B cell (primary cell): ENCODE measurements around the gene MAN1A1. TPM values are rescaled to one million over a fixed set of nuclear protein-coding genes. Genes with fewer than 3 reads are reported as not detected.

Experiments
- ATAC-seq: fragments of 200-7000 bp; cut with Tn5 transposase; one replicate; pipeline ENCODE4 v1.10.0; 2021; ENCODE audit warnings: low read depth, mild to moderate bottlenecking, moderate number of reproducible peaks, moderate library complexity
- CTCF ChIA-PET: fragments of 350-600 bp; sonication (Branson Sonifier 250); formaldehyde crosslinking; loops from one replicate; lab custom pipeline; 2021; ENCODE audit warnings: antibody characterized with exemption, inconsistent platforms; lab: Charles Lee
- POLR2A ChIA-PET: fragments of 350-600 bp; sonication (Branson Sonifier 250); formaldehyde crosslinking; loops from one replicate; lab custom pipeline; 2021; ENCODE audit warnings: antibody characterized with exemption; lab: Charles Lee
- DNase-seq: peaks from one replicate; pipeline ENCODE4 v3.0.0; 2013
- H2AFZ ChIP-seq: 2 replicates; pipeline ENCODE4 v1.6.1; 2012; ENCODE audit warnings: mild to moderate bottlenecking, low read depth, low read length; ENCODE audit not compliant: insufficient read depth, poor library complexity, severe bottlenecking
- H3K27ac ChIP-seq, 2 donors: 1 replicate in 1 of 2; 2 replicates in 1 of 2; pipeline ENCODE4 v1.5.1; 2012 to 2013; ENCODE audit warnings: low read length in 2 of 2, mild to moderate bottlenecking in 2 of 2, moderate library complexity in 1 of 2
- H3K27me3 ChIP-seq, 4 experiments: fragments of 200-600 bp in 1 of 4; sonication (generic) in 1 of 4; replicated peaks in 1 of 4; 1 replicate in 2 of 4; 2 replicates in 2 of 4; pipeline versions ENCODE4 v1.6.1 to v1.7.0; 2013 to 2016; ENCODE audit warnings: low read length in 3 of 4, mild to moderate bottlenecking in 2 of 4, mixed read lengths in 1 of 4, moderate library complexity in 1 of 4; ENCODE audit not compliant: insufficient read depth in 4 of 4, control insufficient read depth in 3 of 4; ENCODE audit errors: control extremely low read depth in 1 of 4
- H3K36me3 ChIP-seq, 2 experiments: replicated peaks in 1 of 2; 1 replicate in 1 of 2; 2 replicates in 1 of 2; pipeline versions ENCODE4 v1.6.1 to v1.7.1; 2013; ENCODE audit warnings: low read length in 1 of 2; ENCODE audit not compliant: insufficient read depth in 2 of 2, control insufficient read depth in 1 of 2; ENCODE audit errors: control extremely low read depth in 1 of 2, extremely low read depth in 1 of 2
- H3K4me1 ChIP-seq, 2 donors: fragments of 200-600 bp in 1 of 2; sonication (generic) in 1 of 2; 1 replicate in 1 of 2; 2 replicates in 1 of 2; pipeline versions ENCODE4 v1.5.1 to v1.6.1; 2013 to 2017; ENCODE audit warnings: low read length in 2 of 2; ENCODE audit not compliant: control insufficient read depth in 2 of 2, insufficient read depth in 2 of 2
- H3K4me2 ChIP-seq: replicated peaks from 2 replicates; pipeline ENCODE3; 2012; ENCODE audit warnings: mild to moderate bottlenecking, low read depth, low read length; ENCODE audit not compliant: poor library complexity, severe bottlenecking
- H3K4me3 ChIP-seq, 5 experiments: fragments of 200-600 bp in 1 of 5; sonication (generic) in 1 of 5; 1 replicate in 3 of 5; 2 replicates in 2 of 5; pipeline versions ENCODE4 v1.5.1 to v1.7.0; 2011 to 2016; ENCODE audit warnings: low read length in 4 of 5, mild to moderate bottlenecking in 4 of 5, low read depth in 2 of 5, control low read depth in 1 of 5, moderate library complexity in 1 of 5; ENCODE audit not compliant: insufficient read depth in 1 of 5; ENCODE audit errors: control extremely low read depth in 1 of 5, extremely low read depth in 1 of 5
- H3K79me2 ChIP-seq: fragments of 200-600 bp; sonication (generic); one replicate; pipeline ENCODE4 v1.6.0; 2016; ENCODE audit warnings: low read length; ENCODE audit not compliant: control insufficient read depth, insufficient read depth
- H3K9ac ChIP-seq: fragments of 200-600 bp; sonication (generic); 2 replicates; pipeline ENCODE4 v1.6.1; 2017; ENCODE audit warnings: mild to moderate bottlenecking, low read length, moderate library complexity
- H3K9me3 ChIP-seq, 3 donors: one replicate each; pipeline versions ENCODE4 v1.6.1 to v1.7.1; 2013; ENCODE audit warnings: low read length in 2 of 3; ENCODE audit not compliant: control insufficient read depth in 2 of 3, insufficient read depth in 1 of 3; ENCODE audit errors: control extremely low read depth in 1 of 3
- H4K20me1 ChIP-seq: 2 replicates; pipeline ENCODE4 v1.6.0; 2012; ENCODE audit warnings: mild to moderate bottlenecking, low read length; ENCODE audit not compliant: insufficient read depth, control insufficient read depth, poor library complexity, severe bottlenecking
- H3K27ac Mint-ChIP-seq: one replicate; pipeline ENCODE4 v1.8.0; 2021; ENCODE audit warnings: mixed read lengths
- H3K27me3 Mint-ChIP-seq: one replicate; pipeline ENCODE4 v1.8.0; 2021; ENCODE audit warnings: mixed read lengths
- H3K4me1 Mint-ChIP-seq: one replicate; pipeline ENCODE4 v1.8.0; 2021; ENCODE audit warnings: mixed read lengths
- H3K4me3 Mint-ChIP-seq: one replicate; pipeline ENCODE4 v1.8.0; 2021; ENCODE audit warnings: mixed read lengths
- H3K9me3 Mint-ChIP-seq: one replicate; pipeline ENCODE4 v1.8.0; 2022; ENCODE audit warnings: mixed read lengths; ENCODE audit not compliant: insufficient read depth
- CTCF ChIP-seq: fragments of 200-600 bp; IDR thresholded peaks from one replicate; pipeline ENCODE4 v1.8.0; 2022; ENCODE audit warnings: antibody characterized with exemption, mild to moderate bottlenecking
- EZH2 ChIP-seq: IDR thresholded peaks from 2 replicates; pipeline ENCODE4 v1.6.1; 2012; ENCODE audit warnings: borderline replicate concordance, low read depth, mild to moderate bottlenecking, moderate library complexity, low read length; ENCODE audit not compliant: insufficient read depth, poor library complexity, severe bottlenecking
- WGBS: methylation state at CpG from one replicate; pipeline ENCODE4 v1.1.5; 2013; ENCODE audit warnings: missing lambda C conversion rate; ENCODE audit not compliant: insufficient coverage; 5-methylcytosine and 5-hydroxymethylcytosine counted together
- intact Hi-C: fragments of 100-400 bp; cut with micrococcal nuclease; formaldehyde crosslinking; loops from one replicate; pipeline ENCODE4 v1.10.0; 2022
- polyA plus RNA-seq: library from polyadenylated mRNA; depleted of rRNA; stranded (reverse); fragments of >200 nt; gene quantifications from 2 replicates; pipeline ENCODE4 v1.2.3, GENCODE V29; 2012
- total RNA-seq, 2 donors: library from RNA; stranded (reverse); fragments of 120-200 nt in 1 of 2; gene quantifications; 1 replicate in 1 of 2; 2 replicates in 1 of 2; pipeline versions ENCODE4 v1.2.3 to v1.2.4, GENCODE V29; 2013 to 2022

Gene MAN1A1
- total and polyA plus RNA-seq, 2 donors (not counting 1 experiment from before 2014, with no cell fraction given): 5.1 to 31.7 TPM

- 80% methylated on average over 1 of the region's 2 CpGs for WGBS
- Histone ChIP-seq H3K4me3 (no peak overlapping the region), H3K4me2 (no peak overlapping the region), H3K9ac (no peak overlapping the region), H3K9me3 (peaks cover 0 to 5% (median 0%) of the 10 kb centered on the region in 3 donors), H3K27me3 (no peaks in the 10 kb centered on the region), H4K20me1 (no peaks in the 10 kb centered on the region), H3K36me3 (no peaks in the 10 kb centered on the region), H2AFZ (no peak overlapping the region), H3K79me2 (no peaks in the 10 kb centered on the region), H3K4me1 (no peaks in the 10 kb centered on the region), H3K27ac (no peak overlapping the region)
- H3K27ac Mint-ChIP-seq: no peak overlapping the region
- DNase-seq (no peak), ATAC-seq (no peak)
- ChIA-PET CTCF (interaction anchor here (0.5 to 1.9 kb wide), 11 partner anchors 9 to 1698 kb away, joined by 3 to 9 read pairs (median 5); no protein-coding TSS in a partner anchor), POLR2A (no interaction called here)
- no peaks in the 10 kb centered on the region for H3K27me3 Mint-ChIP-seq
- intact Hi-C loops: no loop called here
- H3K4me3 Mint-ChIP-seq: no peak overlapping the region
- TF ChIP-seq EZH2 (no peak), CTCF (no peak)
- H3K4me1 Mint-ChIP-seq: no peaks in the 10 kb centered on the region
- no peaks in the 10 kb centered on the region for H3K9me3 Mint-ChIP-seq
Observed at GRCh38 chr6:119128252-119128912, 221.2 kb downstream of the MAN1A1 start.

GRCh38 chr6:119127627-119128026 is 221.9 kb downstream of the MAN1A1 start:
- H3K27me3 ChIP-seq: no peaks in the 10 kb centered on the region
- Mint-ChIP-seq H3K9me3 (no peaks in the 10 kb centered on the region), H3K27ac (no peak overlapping the region), H3K27me3 (no peaks in the 10 kb centered on the region), H3K4me1 (no peaks in the 10 kb centered on the region), H3K4me3 (no peak overlapping the region)
- ATAC-seq (no peak), DNase-seq (no peak)
- no peaks in the 10 kb centered on the region for H4K20me1 ChIP-seq
- H3K4me3 ChIP-seq: no peak overlapping the region
- no peak overlapping the region for H3K4me2 ChIP-seq
- no CpG with 5 or more reads among the region's 1 CpG for WGBS
- peaks cover 0 to 5% (median 0%) of the 10 kb centered on the region in 3 donors for H3K9me3 ChIP-seq
- intact Hi-C loops: no loop called here
- ChIA-PET POLR2A (no interaction called here), CTCF (interaction anchor here (0.8 to 1.2 kb wide), 3 partner anchors 10 to 633 kb away, joined by 3 to 4 read pairs (median 3); no protein-coding TSS in a partner anchor)
- H3K4me1 ChIP-seq: no peaks in the 10 kb centered on the region
- no peak for TF ChIP-seq CTCF
- no peak for TF ChIP-seq EZH2
- H3K36me3 ChIP-seq: no peaks in the 10 kb centered on the region
- H3K79me2 ChIP-seq: no peaks in the 10 kb centered on the region
- H2AFZ ChIP-seq: no peak overlapping the region
- H3K27ac ChIP-seq: no peak overlapping the region
- H3K9ac ChIP-seq: no peak overlapping the region
